HG02943 (cell line): ENCODE measurements around the gene TIMP2.
"Not testable (repeated sequence)": the region's sequence is repeated elsewhere in the genome, so short reads cannot be mapped to it uniquely, and the experiment has no call there.

ENCODE experiments used
- ATAC-seq: cut with Tn5 transposase; IDR thresholded peaks from one replicate; pipeline ENCODE4 v1.9.1; 2021; ENCODE audit warnings: mild to moderate bottlenecking, low read depth, moderate library complexity; ENCODE audit not compliant: unreplicated experiment

Gene TIMP2

GRCh38 chr17:78892062-78892456, 33.1 kb downstream of the TIMP2 start:
- ATAC-seq = no peak

- no peak for ATAC-seq
Observed at GRCh38 chr17:78891406-78892061, 33.7 kb downstream of the TIMP2 start.

GRCh38 chr17:78890498-78890897, 34.7 kb downstream of the TIMP2 start:
- ATAC-seq = no peak

GRCh38 chr17:78890096-78890495, 35.1 kb downstream of the TIMP2 start:
- not testable (repeated sequence) for ATAC-seq

- peak; percentile 55 for ATAC-seq
Observed at GRCh38 chr17:78889531-78889930, 35.7 kb downstream of the TIMP2 start.

GRCh38 chr17:78888941-78889518, 36.2 kb downstream of the TIMP2 start:
- no peak for ATAC-seq

- ATAC-seq = no peak
Observed at GRCh38 chr17:78886954-78887353, 38.2 kb downstream of the TIMP2 start.

GRCh38 chr17:78885956-78886355, 39.2 kb downstream of the TIMP2 start:
- ATAC-seq = no peak

- ATAC-seq = no peak
Observed at GRCh38 chr17:78884876-78885667, 40.1 kb downstream of the TIMP2 start.

GRCh38 chr17:78884148-78884825, 40.9 kb downstream of the TIMP2 start:
- no peak for ATAC-seq

- ATAC-seq = no peak
Observed at GRCh38 chr17:78883533-78884131, 41.6 kb downstream of the TIMP2 start.

- ATAC-seq = no peak
Observed at GRCh38 chr17:78883089-78883532, 42.1 kb downstream of the TIMP2 start.

- no peak for ATAC-seq
Observed at GRCh38 chr17:78882540-78883088, 42.6 kb downstream of the TIMP2 start.

- no peak for ATAC-seq
Observed at GRCh38 chr17:78879635-78880186, 45.5 kb downstream of the TIMP2 start.

GRCh38 chr17:78878871-78879527, 46.2 kb downstream of the TIMP2 start:
- ATAC-seq = no peak

- no peak for ATAC-seq
Observed at GRCh38 chr17:78878261-78878660, 46.9 kb downstream of the TIMP2 start.

GRCh38 chr17:78876954-78877517, 48.2 kb downstream of the TIMP2 start:
- ATAC-seq = not testable (repeated sequence)

- no peak for ATAC-seq
Observed at GRCh38 chr17:78876094-78876597, 49.0 kb downstream of the TIMP2 start.
